Panc1 (cell line): ENCODE results near the gene HTRA2. TPM values are rescaled to one million over a fixed set of nuclear protein-coding genes. Genes with fewer than 3 reads are reported as not detected.

Experiments
- ATAC-seq: fragments of 200-7000 bp; cut with Tn5 transposase; 2 replicates; pipeline ENCODE4 v1.9.1; 2020; ENCODE audit warnings: mild to moderate bottlenecking, moderate library complexity
- BruUV-seq: library from RNA; stranded (reverse); fragments of 400-500 nt; replicated peaks from 2 replicates; lab custom pipeline; 2021; lab: Mats Ljungman, UMichigan
- CTCF ChIA-PET: fragments of 300-600 bp; sonication (Branson Sonifier 250); formaldehyde crosslinking; loops from one replicate; lab custom pipeline; 2022; ENCODE audit warnings: antibody characterized with exemption; lab: Charles Lee
- POLR2A ChIA-PET: fragments of 300-600 bp; sonication (Branson Sonifier 250); formaldehyde crosslinking; loops from one replicate; lab custom pipeline; 2022; ENCODE audit warnings: antibody characterized with exemption; lab: Charles Lee
- DNase-seq: peaks from one replicate; pipeline ENCODE4 v3.0.0-alpha.2; 2010; ENCODE audit warnings: low read depth, low spot score
- H3K27ac ChIP-seq: 2 replicates; pipeline ENCODE4 v1.5.1; 2011; ENCODE audit warnings: mild to moderate bottlenecking, low read length, inconsistent platforms
- H3K27me3 ChIP-seq: fragments of 200-500 bp; sonication (Bioruptor generic); 2 replicates; pipeline ENCODE4 v1.6.0; 2014; ENCODE audit warnings: low read length, inconsistent platforms; ENCODE audit not compliant: control insufficient read depth, insufficient read depth
- H3K36me3 ChIP-seq: fragments of 200-500 bp; sonication (Bioruptor generic); 2 replicates; pipeline ENCODE4 v1.5.1; 2014; ENCODE audit warnings: inconsistent platforms, mild to moderate bottlenecking, low read length, moderate library complexity; ENCODE audit not compliant: control insufficient read depth, insufficient read depth
- H3K4me1 ChIP-seq: 2 replicates; pipeline ENCODE4 v1.5.1; 2011; ENCODE audit warnings: inconsistent platforms, mild to moderate bottlenecking, low read length, moderate library complexity; ENCODE audit not compliant: control insufficient read depth, insufficient read depth
- H3K4me3 ChIP-seq, 2 experiments: 2 replicates each; pipeline ENCODE4 v1.5.1; 2011 to 2012; ENCODE audit warnings: low read depth in 2 of 2, low read length in 2 of 2, mild to moderate bottlenecking in 2 of 2, inconsistent platforms in 1 of 2, moderate library complexity in 1 of 2
- H3K9me3 ChIP-seq: fragments of 200-500 bp; sonication (Bioruptor generic); 2 replicates; pipeline ENCODE4 v1.5.1; 2014; ENCODE audit warnings: low read depth, mild to moderate bottlenecking, inconsistent platforms, low read length, moderate library complexity; ENCODE audit not compliant: control insufficient read depth, insufficient read depth
- POLR2AphosphoS5 ChIP-seq: IDR thresholded peaks from 2 replicates; pipeline ENCODE4 v1.6.1; 2012; ENCODE audit warnings: mild to moderate bottlenecking, low read depth, low read length, moderate library complexity
- REST ChIP-seq, 2 experiments: IDR thresholded peaks; 2 replicates each; pipeline ENCODE4 v1.6.1; 2011 to 2012; ENCODE audit warnings: low read depth in 2 of 2, control low read depth in 1 of 2, low read length in 1 of 2, mild to moderate bottlenecking in 1 of 2, moderate library complexity in 1 of 2; ENCODE audit not compliant: insufficient read depth in 1 of 2
- SIN3A ChIP-seq: IDR thresholded peaks from 2 replicates; pipeline ENCODE4 v1.6.1; 2012; ENCODE audit warnings: low read depth, mild to moderate bottlenecking, low read length, moderate library complexity, borderline replicate concordance; ENCODE audit not compliant: insufficient read depth
- TCF7L2 ChIP-seq: IDR thresholded peaks from 2 replicates; pipeline ENCODE4 v1.6.1; 2011; ENCODE audit warnings: mild to moderate bottlenecking, low read depth, low read length, inconsistent platforms
- in situ Hi-C: cut with HindIII; loops from 2 replicates; pipeline ENCODE4 v1.10.0; 2016; ENCODE audit warnings: low sequenced_read_pairs, low pct_unique_long_range_greater_than_20kb
- intact Hi-C: fragments of 100-400 bp; cut with micrococcal nuclease; formaldehyde crosslinking; loops from one replicate; pipeline ENCODE4 v1.10.0; 2022; ENCODE audit not compliant: unreplicated experiment
- total RNA-seq: library from RNA; stranded (reverse); gene quantifications from one replicate; pipeline ENCODE4 v1.2.1, GENCODE V29; 2021; ENCODE audit not compliant: unreplicated experiment
- TF ChIP-seq, protein P1 (sequence below): fragments of 450-650 bp; IDR thresholded peaks from 2 replicates; pipeline ENCODE4 v1.5.1; 2017; ENCODE audit warnings: mild to moderate bottlenecking

Gene HTRA2
- total RNA-seq, 1 experiment from 2014 or later = 21.2 TPM

GRCh38 chr2:74567881-74568280 lies 38.1 kb downstream of the HTRA2 start:
- Histone ChIP-seq H3K9me3 (no peaks in the 10 kb centered on the region), H3K27ac (no peak overlapping the region), H3K4me3 (no peak overlapping the region), H3K27me3 (peaks cover 2% of the 10 kb centered on the region; the same call in 1 of the 2 replicates), H3K4me1 (no peaks in the 10 kb centered on the region), H3K36me3 (no peaks in the 10 kb centered on the region)
- DNase-seq = no peak
- no TSS peak for BruUV-seq
- ChIA-PET POLR2A (no interaction called here), CTCF (no interaction called here)
- TF ChIP-seq SIN3A (no peak), POLR2AphosphoS5 (no peak), REST (IDR thresholded peaks at IDR 0.05; ENCODE audit: insufficient read depth in 1 of 2, low read depth in 2 of 2, low read length in 1 of 2) (no peak), TCF7L2 (no peak)
- in situ Hi-C loops (no loop called here), intact Hi-C loops (no loop called here)
- ATAC-seq = no peak

GRCh38 chr2:74569686-74570085 lies 40.0 kb downstream of the HTRA2 start:
- no peak for ATAC-seq
- no peaks in the 10 kb centered on the region for H3K36me3 ChIP-seq
- BruUV-seq = no TSS peak
- DNase-seq = no peak
- CTCF ChIA-PET = no interaction called here
- POLR2A ChIA-PET = no interaction called here
- in situ Hi-C loops = no loop called here
- H3K9me3 ChIP-seq = no peaks in the 10 kb centered on the region
- H3K27ac ChIP-seq = no peak overlapping the region
- H3K4me1 ChIP-seq = no peaks in the 10 kb centered on the region
- intact Hi-C loops = no loop called here
- no peak overlapping the region for H3K4me3 ChIP-seq
- H3K27me3 ChIP-seq = no peaks in the 10 kb centered on the region
- no peak for TF ChIP-seq SIN3A
- no peak for TF ChIP-seq REST (IDR thresholded peaks at IDR 0.05; ENCODE audit: insufficient read depth in 1 of 2, low read depth in 2 of 2, low read length in 1 of 2)
- TF ChIP-seq, protein P1, sequence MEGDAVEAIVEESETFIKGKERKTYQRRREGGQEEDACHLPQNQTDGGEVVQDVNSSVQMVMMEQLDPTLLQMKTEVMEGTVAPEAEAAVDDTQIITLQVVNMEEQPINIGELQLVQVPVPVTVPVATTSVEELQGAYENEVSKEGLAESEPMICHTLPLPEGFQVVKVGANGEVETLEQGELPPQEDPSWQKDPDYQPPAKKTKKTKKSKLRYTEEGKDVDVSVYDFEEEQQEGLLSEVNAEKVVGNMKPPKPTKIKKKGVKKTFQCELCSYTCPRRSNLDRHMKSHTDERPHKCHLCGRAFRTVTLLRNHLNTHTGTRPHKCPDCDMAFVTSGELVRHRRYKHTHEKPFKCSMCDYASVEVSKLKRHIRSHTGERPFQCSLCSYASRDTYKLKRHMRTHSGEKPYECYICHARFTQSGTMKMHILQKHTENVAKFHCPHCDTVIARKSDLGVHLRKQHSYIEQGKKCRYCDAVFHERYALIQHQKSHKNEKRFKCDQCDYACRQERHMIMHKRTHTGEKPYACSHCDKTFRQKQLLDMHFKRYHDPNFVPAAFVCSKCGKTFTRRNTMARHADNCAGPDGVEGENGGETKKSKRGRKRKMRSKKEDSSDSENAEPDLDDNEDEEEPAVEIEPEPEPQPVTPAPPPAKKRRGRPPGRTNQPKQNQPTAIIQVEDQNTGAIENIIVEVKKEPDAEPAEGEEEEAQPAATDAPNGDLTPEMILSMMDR = no peak
- no peak for TF ChIP-seq TCF7L2
- no peak for TF ChIP-seq POLR2AphosphoS5
